K562 (cell line): ENCODE results near the gene XPNPEP3. TPM values are rescaled to one million over a fixed set of nuclear protein-coding genes. Genes with fewer than 3 reads are reported as not detected.

Experiments used
- ATAC-seq: fragments of 200-7000 bp; cut with Tn5 transposase; 3 replicates; pipeline ENCODE4 v1.9.1; 2020; ENCODE audit warnings: moderate library complexity
- BruUV-seq: library from RNA; stranded (reverse); fragments of 400-500 nt; replicated peaks from 2 replicates; lab custom pipeline; 2021; lab: Mats Ljungman, UMichigan
- CTCF ChIA-PET: fragments of 300-600 bp; formaldehyde crosslinking; extraction: SDS; loops from one replicate; lab custom pipeline; 2021; ENCODE audit warnings: low intra/inter-chr PET ratio; lab: Yijun Ruan, JAX
- POLR2A ChIA-PET: fragments of 300-600, 350-650 bp; sonication (Branson Sonifier 250); formaldehyde crosslinking; extraction: SDS; loops from one replicate; lab custom pipeline; 2021; ENCODE audit warnings: antibody characterized with exemption, inconsistent platforms; lab: Yijun Ruan, JAX
- DNase-seq, 4 experiments: peaks; one replicate each; pipeline versions ENCODE4 v3.0.0 to v3.0.0-alpha.2; 2011 to 2018; ENCODE audit warnings: low spot score in 3 of 4, mixed read lengths in 3 of 4; ENCODE audit errors: extremely low read depth in 1 of 4
- FAIRE-seq: peaks from 2 replicates; lab custom pipeline; 2011; peaks lifted over from hg19 to GRCh38; lab: Jason Lieb, UNC
- H2AFZ ChIP-seq: 2 replicates; pipeline ENCODE4 v1.6.0; 2011; ENCODE audit warnings: low read depth, low read length, control low read depth, inconsistent platforms
- H3K27ac ChIP-seq: fragments of 200-600 bp; 3 replicates; pipeline ENCODE4 v1.8.0; 2011; ENCODE audit warnings: low read depth, mild to moderate bottlenecking, control low read depth, inconsistent platforms, low read length, moderate library complexity, mixed read lengths; ENCODE audit errors: extremely low read depth
- H3K27me3 ChIP-seq, 2 experiments: fragments of 300-600 bp in 1 of 2; 2 replicates in 1 of 2; 3 replicates in 1 of 2; pipeline versions ENCODE4 v1.6.0 to v1.8.0; 2011; ENCODE audit warnings: inconsistent platforms in 2 of 2, low read length in 2 of 2, mild to moderate bottlenecking in 1 of 2, mixed read lengths in 1 of 2, moderate library complexity in 1 of 2; ENCODE audit not compliant: control insufficient read depth in 2 of 2, insufficient read depth in 2 of 2
- H3K36me3 ChIP-seq: fragments of 300-600 bp; 3 replicates; pipeline ENCODE4 v1.8.0; 2011; ENCODE audit warnings: mild to moderate bottlenecking, low read length, inconsistent platforms; ENCODE audit not compliant: control insufficient read depth, insufficient read depth
- H3K4me1 ChIP-seq, 2 experiments: fragments of 200-600 bp in 1 of 2; replicated peaks in 1 of 2; 2 replicates in 1 of 2; 3 replicates in 1 of 2; pipeline versions ENCODE4 v1.5.1 to v1.8.0; 2011; ENCODE audit warnings: inconsistent platforms in 2 of 2, low read length in 2 of 2, mild to moderate bottlenecking in 1 of 2, mixed read lengths in 1 of 2, moderate library complexity in 1 of 2; ENCODE audit not compliant: control insufficient read depth in 2 of 2, insufficient read depth in 2 of 2
- H3K4me2 ChIP-seq: 2 replicates; pipeline ENCODE4 v1.6.1; 2011; ENCODE audit warnings: low read length, control low read depth, inconsistent platforms, mixed read lengths; ENCODE audit not compliant: insufficient read depth
- H3K4me3 ChIP-seq: fragments of 200-600 bp; sonication (generic), shearing (Covaris generic); 2 replicates; pipeline ENCODE4 v1.5.1; 2016; ENCODE audit warnings: control low read depth, inconsistent platforms
- H3K79me2 ChIP-seq: fragments of 200-600 bp; 3 replicates; pipeline ENCODE4 v1.8.0; 2011; ENCODE audit warnings: low read length, inconsistent platforms; ENCODE audit not compliant: control insufficient read depth, insufficient read depth
- H3K9ac ChIP-seq, 2 experiments: 2 replicates each; pipeline versions ENCODE4 v1.6.0 to v1.6.1; 2011; ENCODE audit warnings: low read depth in 2 of 2, low read length in 2 of 2, control low read depth in 1 of 2, inconsistent platforms in 1 of 2, mild to moderate bottlenecking in 1 of 2, mixed read lengths in 1 of 2; ENCODE audit not compliant: insufficient read depth in 1 of 2
- H3K9me1 ChIP-seq: one replicate; pipeline ENCODE4 v1.6.0; 2011; ENCODE audit warnings: inconsistent platforms, mild to moderate bottlenecking, low read length, moderate library complexity; ENCODE audit not compliant: control insufficient read depth, insufficient read depth
- H3K9me3 ChIP-seq: replicated peaks from 2 replicates; pipeline ENCODE4 v1.5.1; 2011; ENCODE audit warnings: low read depth, low read length, inconsistent platforms; ENCODE audit not compliant: control insufficient read depth, insufficient read depth
- H4K20me1 ChIP-seq: replicated peaks from 2 replicates; pipeline ENCODE4 v1.6.1; 2011; ENCODE audit warnings: low read length, inconsistent platforms, mixed read lengths; ENCODE audit not compliant: control insufficient read depth, insufficient read depth
- CHCHD3 ChIP-seq: fragments of 250-450 bp; sonication (Bioruptor Pico); IDR thresholded peaks from 2 replicates; pipeline ENCODE4 v2.1.2; 2022; ENCODE audit warnings: mild to moderate bottlenecking
- CHD1 ChIP-seq: fragments of 200-600 bp; sonication (generic); IDR thresholded peaks from one replicate; pipeline ENCODE4 v1.6.1; 2012; ENCODE audit warnings: mild to moderate bottlenecking, moderate library complexity, low read length, inconsistent platforms
- KAT8 ChIP-seq: fragments of 450-650 bp; IDR thresholded peaks from 2 replicates; pipeline ENCODE4 v1.6.1; 2016; ENCODE audit warnings: low read depth, mild to moderate bottlenecking
- MAFK ChIP-seq: IDR thresholded peaks from 2 replicates; pipeline ENCODE4 v1.6.1; 2011; ENCODE audit warnings: low read length, improper control_type of control experiment
- MTF1 ChIP-seq: fragments of 250-450 bp; sonication (Bioruptor Pico); IDR thresholded peaks from 2 replicates; pipeline ENCODE4 v1.9.0; 2021; ENCODE audit warnings: moderate library complexity, mild to moderate bottlenecking, inconsistent platforms, borderline replicate concordance
- NFIC ChIP-seq: fragments of 450-650 bp; IDR thresholded peaks from 2 replicates; pipeline ENCODE4 v1.6.1; 2017; ENCODE audit warnings: mild to moderate bottlenecking, inconsistent platforms
- POLR2H ChIP-seq: IDR thresholded peaks from 2 replicates; pipeline ENCODE4 v1.6.1; 2016; ENCODE audit warnings: missing genetic modification characterization, low read depth, mild to moderate bottlenecking, control low read depth, missing compliant biosample characterization, moderate library complexity
- SIN3A ChIP-seq, 2 experiments: fragments of 150-350 bp in 1 of 2; IDR thresholded peaks; 2 replicates each; pipeline ENCODE4 v1.6.1; 2011 to 2016; ENCODE audit warnings: borderline replicate concordance in 2 of 2, low read depth in 2 of 2, low read length in 2 of 2, mild to moderate bottlenecking in 2 of 2, moderate library complexity in 2 of 2; ENCODE audit not compliant: control insufficient read depth in 1 of 2
- SMARCE1 ChIP-seq: fragments of 450-650 bp; IDR thresholded peaks from 2 replicates; pipeline ENCODE4 v1.7.1; 2016; ENCODE audit warnings: mild to moderate bottlenecking
- TAF7 ChIP-seq: fragments of 450-650 bp; IDR thresholded peaks from 2 replicates; pipeline ENCODE4 v1.6.1; 2016; ENCODE audit warnings: missing genetic modification characterization, missing compliant biosample characterization
- TBP ChIP-seq: optimal IDR thresholded peaks from 2 replicates; pipeline ENCODE3; 2011; ENCODE audit warnings: low read depth, low read length, improper control_type of control experiment
- ZFX ChIP-seq: sonication (generic); formaldehyde crosslinking; IDR thresholded peaks from 2 replicates; pipeline ENCODE4 v1.8.0; 2022; ENCODE audit warnings: mild to moderate bottlenecking, missing genetic modification reagents, moderate library complexity
- ZHX1 ChIP-seq: fragments of 150-350 bp; conservative IDR thresholded peaks from 2 replicates; pipeline ENCODE4 v1.6.1; 2014; ENCODE audit warnings: low read length
- WGBS: fragments of 100-300 bp; shearing (Covaris generic); methylation state at CpG from one replicate; pipeline ENCODE4 v1.1.6; 2016; ENCODE audit warnings: low coverage, mixed read lengths; ENCODE audit not compliant: insufficient coverage; ENCODE audit errors: missing lambda C conversion rate; 5-methylcytosine and 5-hydroxymethylcytosine counted together
- in situ Hi-C: fragments of 300-500 bp; cut with MboI; formaldehyde crosslinking; loops from 4 replicates; pipeline ENCODE4 v1.15.0; 2018; ENCODE audit warnings: inconsistent platforms, mixed read lengths
- intact Hi-C: fragments of 100-400 bp; cut with micrococcal nuclease; formaldehyde crosslinking; loops from 2 replicates; pipeline ENCODE4 v1.14.2; 2022
- polyA plus RNA-seq, 8 experiments: library from polyadenylated mRNA; depleted of rRNA in 4 of 8; stranded (reverse) in 5 of 8; unstranded in 3 of 8; fragments of >200 nt; fragmentation: Nextera tagmentation in 2 of 8; fragmentation: Illumina TruSeq in 1 of 8; extraction: Ambion mirVana in 2 of 8; extraction: Trizol in 1 of 8; gene quantifications; 2 replicates each; pipeline versions ENCODE4 v1.2.1 to v1.2.3, GENCODE V29; 2011 to 2014; ENCODE audit warnings: inconsistent platforms in 1 of 8, missing spikeins in 1 of 8
- total RNA-seq, 7 experiments: library from RNA; depleted of rRNA in 6 of 7; stranded (reverse); fragments of >200 nt in 6 of 7; fragmentation: Illumina TruSeq in 2 of 7; extraction: Trizol in 2 of 7; gene quantifications; 2 replicates each; pipeline versions ENCODE4 v1.2.1 to v1.2.3, GENCODE V29; 2011 to 2021; ENCODE audit warnings: low replicate concordance in 1 of 7
- TF ChIP-seq, protein P1 (sequence below): sonication (generic); formaldehyde crosslinking; IDR thresholded peaks from 2 replicates; pipeline ENCODE4 v1.8.1; 2022; ENCODE audit warnings: missing genetic modification reagents

XPNPEP3 gene
- total and polyA plus RNA-seq, 9 of the 15 experiments (the other 6 are each of a cell fraction or from before 2014, with no cell fraction given), result 9.1 to 22.6 (median 15.6) TPM

- Histone ChIP-seq H2AFZ (no peak overlapping the region), H3K27ac (peak overlapping the region; percentile 95), H3K4me1 (peaks cover 7 to 10% of the 10 kb centered on the region in 2 experiments; a peak in 3 of 5 replicates), H3K4me2 (peak overlapping the region; percentile 88), H3K79me2 (peaks cover 96% of the 10 kb centered on the region), H3K4me3 (peak overlapping the region; percentile 88), H4K20me1 (no peaks in the 10 kb centered on the region; the same call in 1 of the 2 replicates)
- CTCF ChIA-PET, result no interaction called here
- BruUV-seq, result TSS peak; percentile 35
- intact Hi-C loops, result loop anchor here (5.0 kb wide), 1 partner anchor 38 kb away; the partner anchor contains the start of gene SLC25A17
- in situ Hi-C loops, result no loop called here
- DNase-seq, result peak in 1 of 4 experiments; percentile 47
- WGBS, result under 1% methylated on average over 19 of the region's 20 CpGs
- TF ChIP-seq TAF7 (no peak), NFIC (peak; percentile 78), ZFX (peak; percentile 37; the same call in 1 of the 2 replicates), ZHX1 (no peak), TBP (peak; percentile 27), CHCHD3 (CRISPR knock-in tag) (no peak), CHD1 (peak; percentile 27), MTF1 (CRISPR knock-in tag) (no peak), MAFK (no peak), SMARCE1 (peak; percentile 15; the same call in 1 of the 2 replicates), SIN3A (IDR thresholded peaks at IDR 0.05; ENCODE audit: borderline replicate concordance in 2 of 2, control insufficient read depth in 1 of 2, low read depth in 2 of 2, low read length in 2 of 2) (0 out of 4 replicates have a peak, but pooled peaks of 1 of the 2 experiments have one; percentile 49), POLR2H (tag) (no peak), KAT8 (no peak)
- TF ChIP-seq, protein P1, sequence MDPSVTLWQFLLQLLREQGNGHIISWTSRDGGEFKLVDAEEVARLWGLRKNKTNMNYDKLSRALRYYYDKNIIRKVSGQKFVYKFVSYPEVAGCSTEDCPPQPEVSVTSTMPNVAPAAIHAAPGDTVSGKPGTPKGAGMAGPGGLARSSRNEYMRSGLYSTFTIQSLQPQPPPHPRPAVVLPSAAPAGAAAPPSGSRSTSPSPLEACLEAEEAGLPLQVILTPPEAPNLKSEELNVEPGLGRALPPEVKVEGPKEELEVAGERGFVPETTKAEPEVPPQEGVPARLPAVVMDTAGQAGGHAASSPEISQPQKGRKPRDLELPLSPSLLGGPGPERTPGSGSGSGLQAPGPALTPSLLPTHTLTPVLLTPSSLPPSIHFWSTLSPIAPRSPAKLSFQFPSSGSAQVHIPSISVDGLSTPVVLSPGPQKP (CRISPR knock-in tag), result no peak
- TF ChIP-seq, all 486 proteins: peak for 6
- Histone ChIP-seq H3K27me3 (no peaks in the 10 kb centered on the region), H3K9me1 (no peaks in the 10 kb centered on the region), H3K9me3 (no peaks in the 10 kb centered on the region), H3K9ac (peak overlapping the region; percentile 91 to 94), H3K36me3 (peaks cover 41% of the 10 kb centered on the region)
- POLR2A ChIA-PET, result interaction anchor here (0.5 to 2.8 kb wide), 5 partner anchors 11 to 659 kb away, joined by 3 to 11 read pairs (median 3); no protein-coding TSS in a partner anchor
- peak; percentile 8 for ATAC-seq
- no peak for FAIRE-seq
Measured at GRCh38 chr22:40855071-40855978, 1.6 kb upstream of the XPNPEP3 start.
